AG09309 (cell line): ENCODE measurements around the gene CD34.
"Not testable (repeated sequence)": the region's sequence is repeated elsewhere in the genome, so short reads cannot be mapped to it uniquely, and the experiment has no call there.

Experiments
- DNase-seq: peaks from one replicate; pipeline ENCODE4 v3.0.0-alpha.2; 2010; ENCODE audit warnings: low read depth
- H3K4me3 ChIP-seq: 2 replicates; pipeline ENCODE4 v1.5.1; 2011; ENCODE audit warnings: mild to moderate bottlenecking, low read depth, low read length, moderate library complexity; ENCODE audit not compliant: control insufficient read depth
- TF ChIP-seq, protein P1 (sequence below): IDR thresholded peaks from 2 replicates; pipeline ENCODE4 v1.5.1; 2011; ENCODE audit warnings: mild to moderate bottlenecking, low read depth, low read length, inconsistent platforms; ENCODE audit not compliant: insufficient read depth, control insufficient read depth; ENCODE audit errors: missing control alignments

Gene CD34

DNA sequence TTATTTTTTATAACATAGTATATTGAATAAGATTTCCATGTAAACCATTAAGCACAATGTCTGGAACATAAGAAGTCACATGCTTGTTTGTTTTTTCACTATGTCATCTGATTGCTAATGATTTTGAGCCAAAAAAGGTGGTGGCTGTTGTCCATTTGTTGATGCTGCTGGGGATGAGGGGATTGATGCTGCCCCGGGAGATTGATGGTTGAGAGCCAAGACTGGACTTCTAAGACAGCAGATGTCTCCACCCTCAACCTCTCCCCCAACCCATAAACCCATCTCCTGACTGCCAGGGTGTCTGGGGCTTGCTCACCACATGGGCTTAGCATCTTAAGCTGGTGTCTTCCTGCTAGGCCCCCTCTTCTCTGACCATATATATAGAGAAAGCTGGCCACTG, 35.8 kb upstream of the CD34 start:
- H3K4me3 ChIP-seq: no peak overlapping the region
- TF ChIP-seq, protein P1, sequence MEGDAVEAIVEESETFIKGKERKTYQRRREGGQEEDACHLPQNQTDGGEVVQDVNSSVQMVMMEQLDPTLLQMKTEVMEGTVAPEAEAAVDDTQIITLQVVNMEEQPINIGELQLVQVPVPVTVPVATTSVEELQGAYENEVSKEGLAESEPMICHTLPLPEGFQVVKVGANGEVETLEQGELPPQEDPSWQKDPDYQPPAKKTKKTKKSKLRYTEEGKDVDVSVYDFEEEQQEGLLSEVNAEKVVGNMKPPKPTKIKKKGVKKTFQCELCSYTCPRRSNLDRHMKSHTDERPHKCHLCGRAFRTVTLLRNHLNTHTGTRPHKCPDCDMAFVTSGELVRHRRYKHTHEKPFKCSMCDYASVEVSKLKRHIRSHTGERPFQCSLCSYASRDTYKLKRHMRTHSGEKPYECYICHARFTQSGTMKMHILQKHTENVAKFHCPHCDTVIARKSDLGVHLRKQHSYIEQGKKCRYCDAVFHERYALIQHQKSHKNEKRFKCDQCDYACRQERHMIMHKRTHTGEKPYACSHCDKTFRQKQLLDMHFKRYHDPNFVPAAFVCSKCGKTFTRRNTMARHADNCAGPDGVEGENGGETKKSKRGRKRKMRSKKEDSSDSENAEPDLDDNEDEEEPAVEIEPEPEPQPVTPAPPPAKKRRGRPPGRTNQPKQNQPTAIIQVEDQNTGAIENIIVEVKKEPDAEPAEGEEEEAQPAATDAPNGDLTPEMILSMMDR: no peak
- no peak for DNase-seq

DNA sequence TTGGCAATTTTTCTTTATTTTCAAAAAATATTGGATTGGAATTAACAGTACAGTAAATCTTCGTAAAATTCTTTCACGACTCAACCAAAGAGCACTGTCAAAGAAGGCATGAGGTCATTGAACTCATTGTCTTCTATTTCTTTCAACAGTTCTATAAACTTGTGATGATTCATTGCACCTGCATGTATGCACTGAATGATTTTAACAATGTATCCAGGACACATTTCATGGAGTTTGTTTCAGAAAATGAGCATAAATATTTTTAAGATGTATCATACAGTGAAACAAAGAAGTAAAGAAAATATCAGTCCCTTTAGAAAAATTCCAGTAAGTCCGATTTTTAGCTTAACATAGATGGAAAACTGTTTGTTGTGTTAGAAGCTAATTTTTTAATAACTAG, 33.6 kb upstream of the CD34 start:
- no peak overlapping the region for H3K4me3 ChIP-seq
- DNase-seq: no peak
- TF ChIP-seq, protein P1: no peak

DNA sequence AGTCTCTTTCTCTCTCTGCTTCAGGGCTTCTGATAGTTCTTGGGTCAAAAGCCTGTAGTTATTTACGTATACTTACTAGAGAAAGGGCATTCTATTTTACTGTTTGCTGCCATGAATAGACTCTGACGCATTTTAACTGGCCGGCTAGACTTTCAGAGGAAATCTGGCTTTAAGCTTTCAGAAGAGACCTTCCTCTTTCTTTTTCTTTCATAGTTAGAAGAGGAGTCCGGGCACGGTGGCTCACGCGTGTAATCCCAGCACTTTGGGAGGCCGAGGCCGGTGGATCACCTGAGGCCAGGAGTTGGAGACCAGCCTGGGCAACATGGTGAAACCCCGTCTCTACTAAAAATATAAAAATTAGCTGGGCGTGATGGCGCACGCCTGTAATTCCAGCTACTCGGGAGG, 31.4 kb upstream of the CD34 start:
- H3K4me3 ChIP-seq, DNase-seq: not testable (repeated sequence)

DNA sequence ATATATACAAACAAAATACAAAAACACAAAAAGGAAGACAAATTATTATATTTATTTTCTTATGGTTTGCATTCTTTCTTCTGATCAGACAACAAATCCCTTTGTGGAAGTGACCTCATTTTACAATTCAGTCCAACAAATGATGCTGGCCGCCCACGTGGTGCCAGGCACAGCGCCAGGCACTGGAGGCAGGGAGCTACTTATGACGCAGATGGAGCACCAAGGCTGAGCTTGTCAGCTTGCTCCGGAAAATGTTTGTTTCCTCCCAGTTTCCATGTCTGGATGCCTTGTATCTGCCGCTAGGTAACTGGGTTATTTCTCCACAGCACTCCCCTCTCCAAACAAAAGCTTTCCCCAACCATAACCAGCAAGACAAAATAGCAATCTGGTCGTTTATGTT, 30.7 kb upstream of the CD34 start:
- TF ChIP-seq, protein P1: no peak
- H3K4me3 ChIP-seq: no peak overlapping the region
- DNase-seq: no peak

DNA sequence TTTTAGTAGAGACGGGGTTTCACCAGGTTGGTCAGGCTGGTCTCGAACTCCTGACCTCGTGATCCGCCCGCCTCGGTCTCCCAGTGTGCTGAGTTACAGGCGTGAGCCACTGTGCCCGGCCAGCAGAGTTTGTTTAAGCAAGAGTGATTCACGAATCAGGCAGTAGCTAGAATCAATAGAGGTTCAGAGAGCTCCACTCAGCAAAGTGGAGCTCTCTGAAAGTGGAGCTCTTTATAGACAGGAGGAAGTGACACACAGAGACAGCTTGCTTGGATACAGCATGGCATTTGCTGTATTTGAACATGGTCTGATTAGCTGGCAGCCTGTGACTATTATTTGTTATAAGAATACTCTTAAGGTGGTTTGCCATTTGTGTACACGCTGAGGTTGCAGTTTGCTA, 27.1 kb upstream of the CD34 start:
- TF ChIP-seq, protein P1: no peak
- DNase-seq: no peak
- H3K4me3 ChIP-seq: no peak overlapping the region

DNA sequence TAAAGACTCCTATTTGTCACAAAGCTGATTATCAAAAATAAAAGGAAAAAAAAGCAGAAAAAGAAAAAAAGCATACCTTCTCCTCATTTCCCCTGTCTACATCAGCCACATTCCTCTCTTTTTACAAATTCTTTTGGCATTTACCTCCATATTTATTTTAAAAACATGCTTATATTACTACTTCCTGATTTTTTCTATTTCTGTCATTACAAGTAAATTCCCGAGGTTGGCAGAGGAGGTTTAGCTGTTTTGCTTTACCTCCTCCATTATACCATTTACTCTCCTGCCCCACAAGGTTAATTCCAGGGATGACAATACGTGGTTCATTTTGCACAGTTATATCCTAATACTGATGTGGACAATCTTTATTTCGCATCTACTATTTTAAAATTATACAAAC, 26.3 kb upstream of the CD34 start:
- TF ChIP-seq, protein P1: no peak
- H3K4me3 ChIP-seq: no peak overlapping the region
- DNase-seq: no peak

DNA sequence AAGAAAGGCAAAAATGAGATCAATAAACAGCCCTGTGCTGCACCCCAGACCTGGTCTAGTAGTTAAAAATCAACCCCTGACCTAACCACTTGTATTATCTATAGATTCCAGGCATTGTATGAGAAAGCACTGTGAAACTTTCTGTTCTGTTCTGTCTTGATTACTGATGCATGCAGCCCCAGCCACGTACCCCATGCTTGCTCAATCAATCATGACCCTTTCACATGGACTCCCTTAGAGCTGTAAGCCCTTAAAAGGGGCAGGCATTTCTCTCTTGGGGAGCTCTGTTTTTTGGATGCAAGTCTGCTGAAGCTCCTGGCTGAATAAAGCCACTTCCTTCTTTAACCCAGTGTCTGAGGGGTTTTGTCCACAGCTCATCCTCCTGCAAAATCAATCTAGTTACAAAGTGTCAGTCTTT, 24.2 kb upstream of the CD34 start:
- TF ChIP-seq, protein P1: no peak
- no peak for DNase-seq
- H3K4me3 ChIP-seq: no peak overlapping the region

DNA sequence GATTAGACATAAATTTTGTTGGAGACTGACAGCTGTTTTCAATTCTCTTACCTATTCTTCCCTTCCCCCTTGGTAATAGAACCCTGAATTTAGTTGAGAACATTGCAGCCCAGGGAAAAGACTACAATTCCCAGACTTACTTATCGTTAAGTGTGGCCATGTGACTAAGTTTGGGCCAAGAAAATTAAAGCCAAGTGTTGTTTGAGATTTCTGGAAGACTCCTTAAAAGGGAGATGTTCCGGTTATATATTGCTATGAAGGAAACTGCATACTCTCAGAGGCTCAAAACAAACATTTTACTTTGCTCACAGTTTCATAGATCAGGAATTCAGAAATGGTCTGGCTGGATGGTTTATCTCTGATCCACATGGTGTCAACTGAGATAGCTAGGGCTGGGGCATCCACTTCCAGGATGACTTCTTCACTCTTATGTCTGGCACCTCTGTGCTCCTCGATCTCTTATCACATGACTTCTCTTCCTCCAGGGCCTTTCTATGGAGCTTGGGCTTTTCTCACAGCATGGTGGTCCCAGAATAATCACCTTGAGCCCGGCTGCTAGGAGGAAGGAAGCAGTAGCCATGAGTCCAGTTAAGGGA, 22.4 kb upstream of the CD34 start:
- TF ChIP-seq, protein P1: no peak
- no peak overlapping the region for H3K4me3 ChIP-seq
- DNase-seq: no peak
